Measurements from ENCODE around the gene FHL2. TPM values are rescaled to one million over a fixed set of nuclear protein-coding genes. Genes with fewer than 3 reads are reported as not detected.
A peak's percentile ranks its signal among the peaks of the same experiment; 100 is the strongest.

The FHL2 gene
- total RNA-seq, 8 experiments from 2014 or later = 2.4 to 87.6 (median 23.4) TPM

DNA sequence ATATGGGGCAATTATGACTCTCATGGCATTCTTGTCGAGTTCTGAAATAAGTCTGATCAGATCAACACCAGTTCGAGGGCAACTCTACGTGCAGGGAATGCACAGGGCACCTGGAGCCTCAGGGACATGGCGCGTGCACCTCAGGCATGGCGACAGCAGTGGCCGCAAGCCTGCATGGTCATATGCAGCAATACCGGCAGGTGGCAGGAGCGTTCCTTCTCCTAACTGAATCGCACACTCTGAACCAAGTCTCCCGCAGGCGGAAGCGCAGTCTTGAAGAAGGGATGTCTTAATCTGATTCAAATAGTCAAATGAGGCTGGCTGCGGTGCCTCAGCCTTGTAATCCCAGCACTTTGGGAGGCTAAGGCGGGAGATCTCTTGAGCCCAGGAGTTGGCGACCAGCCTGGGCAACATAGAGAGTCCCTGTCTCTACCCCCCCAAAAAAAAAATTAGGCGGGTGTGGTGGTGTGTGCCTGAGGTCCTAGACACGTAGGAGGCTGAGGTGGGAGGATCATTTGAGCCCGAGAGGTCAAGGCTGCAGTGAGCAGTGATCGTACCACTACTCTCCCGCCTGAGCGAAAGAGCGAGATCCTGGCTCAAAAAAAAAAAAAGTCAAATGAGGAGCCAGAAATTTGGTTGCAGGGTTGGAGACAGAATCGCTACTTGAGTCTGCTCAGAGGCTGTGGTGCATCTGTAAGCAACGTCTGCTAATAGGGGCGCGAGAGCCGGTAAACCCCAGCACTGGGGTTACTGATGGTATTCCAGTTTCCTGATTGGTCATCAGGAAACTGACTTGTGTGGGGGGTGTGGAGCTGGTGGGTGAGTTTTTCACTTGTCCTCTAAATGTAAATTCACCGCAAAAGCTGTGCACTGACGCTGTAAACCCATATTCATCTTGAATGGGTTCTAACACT, 28.8 kb downstream of the FHL2 start:
- H3K4me1 ChIP-seq (replicated peaks in 1 of 2) = peaks cover 0 to 7% of the 10 kb centered on the region in 2 donors
- no peak overlapping the region for H3K27ac ChIP-seq
- peak; percentile 76 to 99 (median 97) for ATAC-seq (replicated peaks in 6 of 8)
- no peak overlapping the region for H3K4me3 ChIP-seq
- in situ Hi-C loops (cut with MboI; ENCODE audit: low pct_unique_long_range_greater_than_20kb in 2 of 9, low sequenced_read_pairs in 9 of 9, unreplicated experiment in 9 of 9) = loop anchor here in 5 of 9 experiments (10.0 to 25.0 kb wide), 4 partner anchors 142 to 167 kb away; no protein-coding TSS in a partner anchor
- 6 to 100% (median 74%) methylated on average over 1 to 20 of the region's 30 CpGs; no CpG with 5 or more reads in 2 of the 10 experiments for WGBS, 10 experiments

DNA sequence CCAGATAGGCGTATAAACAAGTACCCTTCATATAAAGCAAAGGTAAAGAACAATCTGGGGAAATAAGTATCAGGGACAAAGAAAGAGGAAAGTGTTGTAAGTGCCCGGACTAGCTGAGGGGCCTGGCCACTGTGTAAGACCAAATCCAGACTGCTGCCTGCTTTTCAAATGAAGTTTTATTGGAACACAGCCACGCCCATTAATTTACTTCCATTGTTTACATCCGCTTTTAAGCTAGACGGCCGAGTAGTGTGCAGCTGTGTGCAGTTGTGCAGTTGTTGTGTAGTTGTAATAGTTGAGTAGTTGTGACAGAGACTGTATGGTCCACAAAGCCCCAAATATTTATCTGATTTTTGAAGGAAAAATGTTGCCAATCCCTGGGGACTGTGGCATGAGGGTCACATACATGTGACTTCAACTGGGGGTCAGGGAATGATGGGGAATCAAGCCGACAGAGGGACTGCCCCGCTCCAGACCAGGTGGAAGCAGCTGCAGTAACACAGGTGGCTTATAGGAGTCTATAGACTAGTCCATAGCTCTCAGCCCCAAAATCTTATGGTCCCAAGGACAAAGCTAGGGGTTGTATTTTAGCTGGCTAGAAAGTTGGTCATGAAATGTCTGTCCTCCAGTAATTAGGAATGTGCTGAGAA, 30.0 kb downstream of the FHL2 start:
- Histone ChIP-seq H3K4me1 (replicated peaks in 1 of 2) (peaks cover 0 to 7% of the 10 kb centered on the region in 2 donors), H3K27ac (no peak overlapping the region), H3K4me3 (no peak overlapping the region)
- ATAC-seq (replicated peaks in 6 of 8) = no peak
- in situ Hi-C loops (cut with MboI; ENCODE audit: low pct_unique_long_range_greater_than_20kb in 2 of 9, low sequenced_read_pairs in 9 of 9, unreplicated experiment in 9 of 9) = loop anchor here in 4 of 9 experiments (10.0 to 25.0 kb wide), 3 partner anchors 143 to 168 kb away; no protein-coding TSS in a partner anchor
- WGBS, 10 experiments = 56 to 100% (median 87%) methylated on average over 2 to 8 of the region's 8 CpGs; no CpG with 5 or more reads in 2 of the 10 experiments

- no peak for ATAC-seq (replicated peaks in 6 of 8)
- Histone ChIP-seq H3K4me3 (no peak overlapping the region), H3K27ac (no peak overlapping the region), H3K4me1 (replicated peaks in 1 of 2) (no peaks in the 10 kb centered on the region)
- in situ Hi-C loops (cut with MboI; ENCODE audit: low pct_unique_long_range_greater_than_20kb in 2 of 9, low sequenced_read_pairs in 9 of 9, unreplicated experiment in 9 of 9) = loop anchor here in 4 of 9 experiments (10.0 to 25.0 kb wide), 3 partner anchors 147 to 172 kb away; no protein-coding TSS in a partner anchor
- WGBS, 10 experiments = 25 to 100% (median 78%) methylated on average over 1 to 3 of the region's 3 CpGs; no CpG with 5 or more reads in 1 of the 10 experiments
Observed at GRCh38 chr2:105365206-105365605, 33.6 kb downstream of the FHL2 start.

- WGBS, 10 experiments = 53 to 100% (median 91%) methylated on average over 3 to 5 of the region's 5 CpGs; no CpG with 5 or more reads in 2 of the 10 experiments
Observed at GRCh38 chr2:105364436-105365139, 34.3 kb downstream of the FHL2 start.

DNA sequence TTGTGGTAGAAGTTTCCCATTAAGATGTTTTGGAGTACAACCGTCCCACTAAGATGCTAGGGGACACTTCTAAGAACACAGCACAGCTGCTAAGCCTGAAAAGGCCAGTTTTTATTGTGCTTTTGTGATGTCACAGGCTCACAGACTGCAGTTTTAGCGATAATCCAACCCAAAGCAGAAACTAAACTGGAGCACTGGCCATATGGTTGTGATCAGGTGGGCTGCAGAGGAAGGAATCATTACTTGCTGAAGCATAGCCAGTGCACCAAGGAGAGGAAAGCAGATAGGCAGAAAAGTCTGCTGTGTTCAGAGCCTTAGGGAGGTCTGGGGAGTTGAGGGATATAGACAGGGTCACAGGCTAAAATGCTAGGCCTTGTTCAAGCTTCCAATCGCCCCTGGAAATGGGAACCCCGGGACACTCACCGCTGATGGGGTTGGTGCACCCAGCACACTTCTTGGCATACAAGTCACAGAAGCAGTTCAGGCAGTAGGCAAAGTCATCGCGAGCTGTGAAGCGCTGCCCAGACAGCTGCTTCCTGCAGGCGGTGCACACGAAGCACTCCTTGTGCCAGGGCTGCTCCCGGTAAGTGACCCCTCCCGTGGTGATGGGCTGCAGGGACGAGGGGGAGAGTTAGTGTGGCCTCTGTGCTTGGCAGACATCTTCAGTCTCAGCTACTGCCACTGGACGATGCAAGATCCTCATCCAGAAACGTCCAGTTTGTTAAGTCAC, 35.8 kb downstream of the FHL2 start:
- no peak for ATAC-seq (replicated peaks in 6 of 8)
- H3K4me3 ChIP-seq = no peak overlapping the region
- no peaks in the 10 kb centered on the region for H3K4me1 ChIP-seq (replicated peaks in 1 of 2)
- in situ Hi-C loops (cut with MboI; ENCODE audit: low pct_unique_long_range_greater_than_20kb in 2 of 9, low sequenced_read_pairs in 9 of 9, unreplicated experiment in 9 of 9) = loop anchor here in 4 of 9 experiments (10.0 to 25.0 kb wide), 3 partner anchors 149 to 174 kb away; no protein-coding TSS in a partner anchor
- WGBS, 10 experiments = 50 to 100% (median 89%) methylated on average over 1 to 4 of the region's 15 CpGs; no CpG with 5 or more reads in 3 of the 10 experiments
- no peak overlapping the region for H3K27ac ChIP-seq

More at GRCh38 chr2:105364436-105365139, 34.3 kb downstream of the FHL2 start:
- H3K27ac ChIP-seq = no peak overlapping the region
- ATAC-seq (replicated peaks in 6 of 8) = no peak
- H3K4me1 ChIP-seq (replicated peaks in 1 of 2) = no peaks in the 10 kb centered on the region
- H3K4me3 ChIP-seq = no peak overlapping the region
- in situ Hi-C loops (cut with MboI; ENCODE audit: low pct_unique_long_range_greater_than_20kb in 2 of 9, low sequenced_read_pairs in 9 of 9, unreplicated experiment in 9 of 9) = loop anchor here in 4 of 9 experiments (10.0 to 25.0 kb wide), 3 partner anchors 148 to 173 kb away; no protein-coding TSS in a partner anchor

- H3K4me1 ChIP-seq (replicated peaks in 1 of 2) = no peaks in the 10 kb centered on the region
- 10 to 100% (median 83%) methylated on average over 1 to 11 of the region's 11 CpGs for WGBS, 10 experiments
- H3K27ac ChIP-seq = no peak overlapping the region
- in situ Hi-C loops (cut with MboI; ENCODE audit: low pct_unique_long_range_greater_than_20kb in 2 of 9, low sequenced_read_pairs in 9 of 9, unreplicated experiment in 9 of 9) = loop anchor here in 4 of 9 experiments (10.0 to 25.0 kb wide), 3 partner anchors 151 to 176 kb away; no protein-coding TSS in a partner anchor
- ATAC-seq (replicated peaks in 6 of 8) = peak in 3 of 8 experiments; percentile 69 to 78 (median 72)
- H3K4me3 ChIP-seq = no peak overlapping the region
Observed at GRCh38 chr2:105361102-105361889, 37.6 kb downstream of the FHL2 start.

DNA sequence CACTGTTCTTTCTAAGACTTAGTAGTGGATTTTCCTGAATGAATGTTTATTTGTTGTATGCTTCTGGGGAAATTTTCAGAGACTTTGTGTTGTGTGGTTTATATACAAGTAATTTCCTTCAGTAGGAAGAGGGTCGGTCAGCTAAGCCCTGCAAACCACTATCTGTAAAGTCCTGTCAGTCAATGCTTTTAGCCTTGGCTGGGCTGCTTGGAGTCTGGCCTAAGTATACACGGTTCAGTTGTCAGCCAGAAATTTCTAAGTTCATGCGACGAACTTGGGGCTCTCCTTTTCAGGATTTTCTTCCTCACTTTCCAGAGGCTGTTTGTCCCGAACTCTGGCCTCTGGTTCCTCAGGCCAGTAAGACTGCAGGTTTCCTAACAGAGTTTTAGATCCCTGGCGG, 40.3 kb downstream of the FHL2 start:
- no peak overlapping the region for H3K4me3 ChIP-seq
- no peak for ATAC-seq (replicated peaks in 6 of 8)
- 58 to 97% (median 89%) methylated on average over 2 to 5 of the region's 6 CpGs; no CpG with 5 or more reads in 3 of the 10 experiments for WGBS, 10 experiments
- in situ Hi-C loops (cut with MboI; ENCODE audit: low pct_unique_long_range_greater_than_20kb in 2 of 9, low sequenced_read_pairs in 9 of 9, unreplicated experiment in 9 of 9) = loop anchor here in 3 of 9 experiments (25.0 kb wide), 2 partner anchors 154 to 179 kb away; no protein-coding TSS in a partner anchor
- H3K27ac ChIP-seq = no peak overlapping the region
- H3K4me1 ChIP-seq (replicated peaks in 1 of 2) = no peaks in the 10 kb centered on the region

DNA sequence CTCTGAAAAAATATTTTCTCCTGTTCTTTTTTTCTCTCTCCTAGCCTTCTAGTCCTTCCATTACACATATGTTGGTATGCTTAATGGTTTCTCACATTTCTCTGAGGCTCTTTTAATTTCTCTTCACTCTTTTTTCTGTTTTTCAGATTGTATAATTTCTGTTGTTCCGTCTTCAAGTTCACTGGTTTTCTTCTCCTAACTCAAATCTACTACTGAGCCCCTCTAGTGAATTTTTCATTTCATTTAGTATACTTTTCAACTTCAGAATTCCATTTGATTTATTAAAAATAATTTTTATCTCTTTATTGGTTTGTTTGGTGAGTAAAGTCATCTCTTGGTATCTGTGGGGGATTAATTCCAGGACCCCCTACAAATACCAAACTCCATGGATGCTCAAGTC, 41.7 kb downstream of the FHL2 start:
- Histone ChIP-seq H3K4me1 (replicated peaks in 1 of 2) (no peaks in the 10 kb centered on the region), H3K27ac (no peak overlapping the region), H3K4me3 (no peak overlapping the region)
- no peak for ATAC-seq (replicated peaks in 6 of 8)
- 95 to 100% (median 100%) methylated on average over 1 of the region's 1 CpG; no CpG with 5 or more reads in 1 of the 10 experiments for WGBS, 10 experiments
- in situ Hi-C loops (cut with MboI; ENCODE audit: low pct_unique_long_range_greater_than_20kb in 2 of 9, low sequenced_read_pairs in 9 of 9, unreplicated experiment in 9 of 9) = loop anchor here in 3 of 9 experiments (25.0 kb wide), 2 partner anchors 155 to 180 kb away; no protein-coding TSS in a partner anchor

GRCh38 chr2:105344704-105345345, 54.0 kb downstream of the FHL2 start:
- peak in 3 of 8 experiments; percentile 51 to 68 (median 59) for ATAC-seq (replicated peaks in 6 of 8)
- WGBS, 10 experiments = 70 to 100% (median 95%) methylated on average over 2 to 4 of the region's 4 CpGs; no CpG with 5 or more reads in 1 of the 10 experiments
- Histone ChIP-seq H3K27ac (no peak overlapping the region), H3K4me1 (replicated peaks in 1 of 2) (no peaks in the 10 kb centered on the region), H3K4me3 (no peak overlapping the region)
- in situ Hi-C loops (cut with MboI; ENCODE audit: low pct_unique_long_range_greater_than_20kb in 2 of 9, low sequenced_read_pairs in 9 of 9, unreplicated experiment in 9 of 9) = no loop called here

- no peak overlapping the region for H3K4me3 ChIP-seq
- 62 to 100% (median 96%) methylated on average over 2 to 4 of the region's 4 CpGs for WGBS, 10 experiments
- ATAC-seq (replicated peaks in 6 of 8) = no peak
- no peak overlapping the region for H3K27ac ChIP-seq
- H3K4me1 ChIP-seq (replicated peaks in 1 of 2) = peaks cover 13 to 15% of the 10 kb centered on the region in 2 donors
- in situ Hi-C loops (cut with MboI; ENCODE audit: low pct_unique_long_range_greater_than_20kb in 2 of 9, low sequenced_read_pairs in 9 of 9, unreplicated experiment in 9 of 9) = no loop called here
Observed at GRCh38 chr2:105339414-105339813, 59.4 kb downstream of the FHL2 start.

- peak in 3 of 8 experiments; percentile 5 to 10 (median 9) for ATAC-seq (replicated peaks in 6 of 8)
- in situ Hi-C loops (cut with MboI; ENCODE audit: low pct_unique_long_range_greater_than_20kb in 2 of 9, low sequenced_read_pairs in 9 of 9, unreplicated experiment in 9 of 9) = no loop called here
- Histone ChIP-seq H3K4me3 (peak overlapping the region; percentile 61 to 91 (median 73)), H3K4me1 (replicated peaks in 1 of 2) (peaks cover 13 to 15% of the 10 kb centered on the region in 2 donors), H3K27ac (peak overlapping the region in 1 of 2 donors; percentile 100)
- WGBS, 10 experiments = 0 to 17% (median 5%) methylated on average over 2 to 5 of the region's 5 CpGs; no CpG with 5 or more reads in 1 of the 10 experiments
Observed at GRCh38 chr2:105338020-105338385, 60.8 kb downstream of the FHL2 start.
